GM21526 (cell line): ENCODE data around the gene NRXN2.

Experiments used
- ATAC-seq: cut with Tn5 transposase; IDR thresholded peaks from one replicate; pipeline ENCODE4 v1.9.1; 2021; ENCODE audit warnings: moderate library complexity; ENCODE audit not compliant: unreplicated experiment, low FRiP score

Gene NRXN2

GRCh38 chr11:64619196-64619595 is 103.8 kb downstream of the NRXN2 start:
- no peak for ATAC-seq

- no peak for ATAC-seq
These were observed 106.2 kb downstream of the NRXN2 start for GRCh38 chr11:64616817-64617216.

- no peak for ATAC-seq
These were observed 108.1 kb downstream of the NRXN2 start for GRCh38 chr11:64614917-64615316.

- ATAC-seq: no peak
These were observed 109.3 kb downstream of the NRXN2 start for GRCh38 chr11:64613648-64614047.

- no peak for ATAC-seq
These were observed 110.9 kb downstream of the NRXN2 start for GRCh38 chr11:64611869-64612646.

GRCh38 chr11:64611176-64611575 is 111.8 kb downstream of the NRXN2 start:
- ATAC-seq: no peak

- ATAC-seq: no peak
These were observed 112.4 kb downstream of the NRXN2 start for GRCh38 chr11:64610596-64610995.

- no peak for ATAC-seq
These were observed 113.5 kb downstream of the NRXN2 start for GRCh38 chr11:64609436-64610047.

- ATAC-seq: no peak
These were observed 114.4 kb downstream of the NRXN2 start for GRCh38 chr11:64608636-64609035.

GRCh38 chr11:64608046-64608445 is 115.0 kb downstream of the NRXN2 start:
- ATAC-seq: no peak

- no peak for ATAC-seq
These were observed 115.5 kb downstream of the NRXN2 start for GRCh38 chr11:64607381-64607985.

GRCh38 chr11:64606796-64607380 is 116.1 kb downstream of the NRXN2 start:
- ATAC-seq: no peak

- ATAC-seq: no peak
These were observed 117.1 kb downstream of the NRXN2 start for GRCh38 chr11:64605656-64606585.

GRCh38 chr11:64605244-64605560 is 117.8 kb downstream of the NRXN2 start:
- no peak for ATAC-seq

- no peak for ATAC-seq
These were observed 118.3 kb downstream of the NRXN2 start for GRCh38 chr11:64604458-64605243.

- ATAC-seq: no peak
These were observed 119.4 kb downstream of the NRXN2 start for GRCh38 chr11:64603411-64604110.

- no peak for ATAC-seq
These were observed 120.4 kb downstream of the NRXN2 start for GRCh38 chr11:64602466-64603070.

GRCh38 chr11:64601605-64602465 is 121.2 kb downstream of the NRXN2 start:
- ATAC-seq: no peak
